ENCODE measurements around the gene YKT6.
"Not testable (repeated sequence)": the region's sequence is repeated elsewhere in the genome, so short reads cannot be mapped to it uniquely, and the experiment has no call there.

Gene YKT6

GRCh38 chr7:44200699-44201461 lies at the start of gene YKT6:
Gene YKT6 (plus strand): TSS chr7:44200978. CDS start chr7:44201136, 158 bp downstream.
- DNase-seq: peak; percentile 96

- DNase-seq: no peak
Measured at GRCh38 chr7:44151956-44152355, 48.8 kb upstream of the YKT6 start.

- no peak for DNase-seq
Measured at GRCh38 chr7:44152971-44153947, 47.5 kb upstream of the YKT6 start.

- no peak for DNase-seq
Measured at GRCh38 chr7:44153948-44154335, 46.8 kb upstream of the YKT6 start.

- DNase-seq: no peak
Measured at GRCh38 chr7:44154703-44155102, 46.1 kb upstream of the YKT6 start.

GRCh38 chr7:44155191-44156185 lies 45.3 kb upstream of the YKT6 start:
- DNase-seq: no peak

GRCh38 chr7:44156453-44157010 lies 44.2 kb upstream of the YKT6 start:
- no peak for DNase-seq

GRCh38 chr7:44157116-44158080 lies 43.4 kb upstream of the YKT6 start:
- no peak for DNase-seq

GRCh38 chr7:44158096-44158872 lies 42.5 kb upstream of the YKT6 start:
- DNase-seq: no peak

- DNase-seq: no peak
Measured at GRCh38 chr7:44158873-44159631, 41.7 kb upstream of the YKT6 start.

- no peak for DNase-seq
Measured at GRCh38 chr7:44159824-44160630, 40.8 kb upstream of the YKT6 start.

- DNase-seq: no peak
Measured at GRCh38 chr7:44161371-44161770, 39.4 kb upstream of the YKT6 start.

GRCh38 chr7:44162179-44162578 lies 38.6 kb upstream of the YKT6 start:
- DNase-seq: no peak

- DNase-seq: no peak
Measured at GRCh38 chr7:44162785-44163395, 37.9 kb upstream of the YKT6 start.

- peak; percentile 79 for DNase-seq
Measured at GRCh38 chr7:44163591-44163990, 37.2 kb upstream of the YKT6 start.

GRCh38 chr7:44167920-44168319 lies 32.9 kb upstream of the YKT6 start:
- DNase-seq: no peak

- not testable (repeated sequence) for DNase-seq
Measured at GRCh38 chr7:44171901-44172300, 28.9 kb upstream of the YKT6 start.

- DNase-seq: no peak
Measured at GRCh38 chr7:44172352-44172751, 28.4 kb upstream of the YKT6 start.
